B cell (primary cell): ENCODE data around the gene NYNRIN. TPM values are rescaled to one million over a fixed set of nuclear protein-coding genes. Genes with fewer than 3 reads are reported as not detected.

Experiments used
- ATAC-seq: fragments of 200-7000 bp; cut with Tn5 transposase; one replicate; pipeline ENCODE4 v1.10.0; 2021; ENCODE audit warnings: low read depth, mild to moderate bottlenecking, moderate number of reproducible peaks, moderate library complexity
- CTCF ChIA-PET: fragments of 350-600 bp; sonication (Branson Sonifier 250); formaldehyde crosslinking; loops from one replicate; lab custom pipeline; 2021; ENCODE audit warnings: antibody characterized with exemption, inconsistent platforms; lab: Charles Lee
- POLR2A ChIA-PET: fragments of 350-600 bp; sonication (Branson Sonifier 250); formaldehyde crosslinking; loops from one replicate; lab custom pipeline; 2021; ENCODE audit warnings: antibody characterized with exemption; lab: Charles Lee
- DNase-seq: peaks from one replicate; pipeline ENCODE4 v3.0.0; 2013
- H2AFZ ChIP-seq: 2 replicates; pipeline ENCODE4 v1.6.1; 2012; ENCODE audit warnings: mild to moderate bottlenecking, low read depth, low read length; ENCODE audit not compliant: insufficient read depth, poor library complexity, severe bottlenecking
- H3K27ac ChIP-seq, 2 donors: 1 replicate in 1 of 2; 2 replicates in 1 of 2; pipeline ENCODE4 v1.5.1; 2012 to 2013; ENCODE audit warnings: low read length in 2 of 2, mild to moderate bottlenecking in 2 of 2, moderate library complexity in 1 of 2
- H3K27me3 ChIP-seq, 4 experiments: fragments of 200-600 bp in 1 of 4; sonication (generic) in 1 of 4; replicated peaks in 1 of 4; 1 replicate in 2 of 4; 2 replicates in 2 of 4; pipeline versions ENCODE4 v1.6.1 to v1.7.0; 2013 to 2016; ENCODE audit warnings: low read length in 3 of 4, mild to moderate bottlenecking in 2 of 4, mixed read lengths in 1 of 4, moderate library complexity in 1 of 4; ENCODE audit not compliant: insufficient read depth in 4 of 4, control insufficient read depth in 3 of 4; ENCODE audit errors: control extremely low read depth in 1 of 4
- H3K36me3 ChIP-seq, 2 experiments: replicated peaks in 1 of 2; 1 replicate in 1 of 2; 2 replicates in 1 of 2; pipeline versions ENCODE4 v1.6.1 to v1.7.1; 2013; ENCODE audit warnings: low read length in 1 of 2; ENCODE audit not compliant: insufficient read depth in 2 of 2, control insufficient read depth in 1 of 2; ENCODE audit errors: control extremely low read depth in 1 of 2, extremely low read depth in 1 of 2
- H3K4me1 ChIP-seq, 2 donors: fragments of 200-600 bp in 1 of 2; sonication (generic) in 1 of 2; 1 replicate in 1 of 2; 2 replicates in 1 of 2; pipeline versions ENCODE4 v1.5.1 to v1.6.1; 2013 to 2017; ENCODE audit warnings: low read length in 2 of 2; ENCODE audit not compliant: control insufficient read depth in 2 of 2, insufficient read depth in 2 of 2
- H3K4me2 ChIP-seq: replicated peaks from 2 replicates; pipeline ENCODE3; 2012; ENCODE audit warnings: mild to moderate bottlenecking, low read depth, low read length; ENCODE audit not compliant: poor library complexity, severe bottlenecking
- H3K4me3 ChIP-seq, 5 experiments: fragments of 200-600 bp in 1 of 5; sonication (generic) in 1 of 5; 1 replicate in 3 of 5; 2 replicates in 2 of 5; pipeline versions ENCODE4 v1.5.1 to v1.7.0; 2011 to 2016; ENCODE audit warnings: low read length in 4 of 5, mild to moderate bottlenecking in 4 of 5, low read depth in 2 of 5, control low read depth in 1 of 5, moderate library complexity in 1 of 5; ENCODE audit not compliant: insufficient read depth in 1 of 5; ENCODE audit errors: control extremely low read depth in 1 of 5, extremely low read depth in 1 of 5
- H3K79me2 ChIP-seq: fragments of 200-600 bp; sonication (generic); one replicate; pipeline ENCODE4 v1.6.0; 2016; ENCODE audit warnings: low read length; ENCODE audit not compliant: control insufficient read depth, insufficient read depth
- H3K9ac ChIP-seq: fragments of 200-600 bp; sonication (generic); 2 replicates; pipeline ENCODE4 v1.6.1; 2017; ENCODE audit warnings: mild to moderate bottlenecking, low read length, moderate library complexity
- H3K9me3 ChIP-seq, 3 donors: one replicate each; pipeline versions ENCODE4 v1.6.1 to v1.7.1; 2013; ENCODE audit warnings: low read length in 2 of 3; ENCODE audit not compliant: control insufficient read depth in 2 of 3, insufficient read depth in 1 of 3; ENCODE audit errors: control extremely low read depth in 1 of 3
- H4K20me1 ChIP-seq: 2 replicates; pipeline ENCODE4 v1.6.0; 2012; ENCODE audit warnings: mild to moderate bottlenecking, low read length; ENCODE audit not compliant: insufficient read depth, control insufficient read depth, poor library complexity, severe bottlenecking
- H3K27ac Mint-ChIP-seq: one replicate; pipeline ENCODE4 v1.8.0; 2021; ENCODE audit warnings: mixed read lengths
- H3K27me3 Mint-ChIP-seq: one replicate; pipeline ENCODE4 v1.8.0; 2021; ENCODE audit warnings: mixed read lengths
- H3K4me1 Mint-ChIP-seq: one replicate; pipeline ENCODE4 v1.8.0; 2021; ENCODE audit warnings: mixed read lengths
- H3K4me3 Mint-ChIP-seq: one replicate; pipeline ENCODE4 v1.8.0; 2021; ENCODE audit warnings: mixed read lengths
- H3K9me3 Mint-ChIP-seq: one replicate; pipeline ENCODE4 v1.8.0; 2022; ENCODE audit warnings: mixed read lengths; ENCODE audit not compliant: insufficient read depth
- EZH2 ChIP-seq: IDR thresholded peaks from 2 replicates; pipeline ENCODE4 v1.6.1; 2012; ENCODE audit warnings: borderline replicate concordance, low read depth, mild to moderate bottlenecking, moderate library complexity, low read length; ENCODE audit not compliant: insufficient read depth, poor library complexity, severe bottlenecking
- WGBS: methylation state at CpG from one replicate; pipeline ENCODE4 v1.1.5; 2013; ENCODE audit warnings: missing lambda C conversion rate; ENCODE audit not compliant: insufficient coverage; 5-methylcytosine and 5-hydroxymethylcytosine counted together
- intact Hi-C: fragments of 100-400 bp; cut with micrococcal nuclease; formaldehyde crosslinking; loops from one replicate; pipeline ENCODE4 v1.10.0; 2022
- polyA plus RNA-seq: library from polyadenylated mRNA; depleted of rRNA; stranded (reverse); fragments of >200 nt; gene quantifications from 2 replicates; pipeline ENCODE4 v1.2.3, GENCODE V29; 2012
- small RNA-seq: library from RNA; depleted of rRNA; stranded (forward); fragments of <200 nt; gene quantifications from one replicate; pipeline ENCODE3, GENCODE V24; 2012; ENCODE audit warnings: low replicate concordance, low read depth; ENCODE audit not compliant: insufficient read length
- total RNA-seq, 2 donors: library from RNA; stranded (reverse); fragments of 120-200 nt in 1 of 2; gene quantifications; 1 replicate in 1 of 2; 2 replicates in 1 of 2; pipeline versions ENCODE4 v1.2.3 to v1.2.4, GENCODE V29; 2013 to 2022
- TF ChIP-seq, protein P1 (sequence below): fragments of 200-600 bp; IDR thresholded peaks from one replicate; pipeline ENCODE4 v1.8.0; 2022; ENCODE audit warnings: antibody characterized with exemption, mild to moderate bottlenecking

Gene NYNRIN
- total and polyA plus RNA-seq, 2 donors (not counting 1 experiment from before 2014, with no cell fraction given), result 0.04 to 0.34 TPM

DNA sequence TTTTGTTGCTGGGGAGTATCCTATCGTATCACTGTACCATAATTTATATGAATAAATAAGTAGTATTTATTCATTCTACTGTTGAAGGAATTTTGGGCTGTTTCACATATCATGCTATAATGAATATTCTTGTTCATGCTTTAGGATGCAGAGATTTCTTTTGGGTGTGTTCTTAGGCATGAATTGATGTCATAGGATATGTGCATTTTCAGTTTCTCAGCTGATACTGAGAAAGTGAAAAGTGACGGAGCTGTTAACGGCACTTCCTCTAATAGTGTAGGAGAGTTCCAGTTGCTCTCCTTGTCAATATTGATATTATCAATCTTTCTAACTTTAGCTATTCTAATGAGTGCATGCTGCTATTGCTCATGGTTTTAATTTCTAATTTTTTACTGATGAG lies 67.0 kb downstream of the NYNRIN start:
- no peaks in the 10 kb centered on the region for H3K27me3 Mint-ChIP-seq
- H3K79me2 ChIP-seq, result no peaks in the 10 kb centered on the region
- H3K4me3 Mint-ChIP-seq, result no peak overlapping the region
- no peaks in the 10 kb centered on the region for H3K27me3 ChIP-seq
- H2AFZ ChIP-seq, result no peak overlapping the region
- H3K27ac ChIP-seq, result no peak overlapping the region
- H3K4me1 Mint-ChIP-seq, result peaks cover 6% of the 10 kb centered on the region
- H3K4me3 ChIP-seq, result no peak overlapping the region
- ATAC-seq (no peak), DNase-seq (no peak)
- POLR2A ChIA-PET, result no interaction called here
- no peak overlapping the region for H3K27ac Mint-ChIP-seq
- no CpG with 5 or more reads among the region's 3 CpGs for WGBS
- TF ChIP-seq EZH2, result no peak
- TF ChIP-seq, protein P1, sequence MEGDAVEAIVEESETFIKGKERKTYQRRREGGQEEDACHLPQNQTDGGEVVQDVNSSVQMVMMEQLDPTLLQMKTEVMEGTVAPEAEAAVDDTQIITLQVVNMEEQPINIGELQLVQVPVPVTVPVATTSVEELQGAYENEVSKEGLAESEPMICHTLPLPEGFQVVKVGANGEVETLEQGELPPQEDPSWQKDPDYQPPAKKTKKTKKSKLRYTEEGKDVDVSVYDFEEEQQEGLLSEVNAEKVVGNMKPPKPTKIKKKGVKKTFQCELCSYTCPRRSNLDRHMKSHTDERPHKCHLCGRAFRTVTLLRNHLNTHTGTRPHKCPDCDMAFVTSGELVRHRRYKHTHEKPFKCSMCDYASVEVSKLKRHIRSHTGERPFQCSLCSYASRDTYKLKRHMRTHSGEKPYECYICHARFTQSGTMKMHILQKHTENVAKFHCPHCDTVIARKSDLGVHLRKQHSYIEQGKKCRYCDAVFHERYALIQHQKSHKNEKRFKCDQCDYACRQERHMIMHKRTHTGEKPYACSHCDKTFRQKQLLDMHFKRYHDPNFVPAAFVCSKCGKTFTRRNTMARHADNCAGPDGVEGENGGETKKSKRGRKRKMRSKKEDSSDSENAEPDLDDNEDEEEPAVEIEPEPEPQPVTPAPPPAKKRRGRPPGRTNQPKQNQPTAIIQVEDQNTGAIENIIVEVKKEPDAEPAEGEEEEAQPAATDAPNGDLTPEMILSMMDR, result no peak
- H3K9me3 ChIP-seq, result no peaks in the 10 kb centered on the region
- H3K36me3 ChIP-seq, result no peaks in the 10 kb centered on the region
- H3K9ac ChIP-seq, result no peak overlapping the region
- peaks cover 0 to 2% of the 10 kb centered on the region in 2 donors for H3K4me1 ChIP-seq
- H4K20me1 ChIP-seq, result no peaks in the 10 kb centered on the region
- no peak overlapping the region for H3K4me2 ChIP-seq
- intact Hi-C loops, result no loop called here
- CTCF ChIA-PET, result interaction anchor here (1.2 kb wide), 1 partner anchor 241 kb away, joined by 7 read pairs; no protein-coding TSS in a partner anchor
- peaks cover 2% of the 10 kb centered on the region for H3K9me3 Mint-ChIP-seq

Small RNAs within 50 kb of the gene (small RNA-seq; reads per million reads assigned to genes)
- not detected for gene RF00026

Other genes starting within 250 kb of the NYNRIN start
- 243 and 269 TPM in 2 replicates for gene IRF9, start 237.7 kb upstream of the NYNRIN start, total RNA-seq
- 191 and 237 TPM in 2 replicates for gene IRF9, start 237.7 kb upstream of the NYNRIN start, polyA plus RNA-seq
- 48.4 and 62.1 TPM in 2 replicates for gene REC8, start 226.9 kb upstream of the NYNRIN start, total RNA-seq
- gene REC8, start 226.9 kb upstream of the NYNRIN start, polyA plus RNA-seq, result 34.0 and 39.5 TPM in 2 replicates
- gene IPO4, start 210.2 kb upstream of the NYNRIN start, total RNA-seq, result 29.8 and 35.0 TPM in 2 replicates
- 26.7 and 28.3 TPM in 2 replicates for gene IPO4, start 210.2 kb upstream of the NYNRIN start, polyA plus RNA-seq
- gene TM9SF1, start 203.6 kb upstream of the NYNRIN start, total RNA-seq, result 24.5 and 33.9 TPM in 2 replicates
- gene TM9SF1, start 203.6 kb upstream of the NYNRIN start, polyA plus RNA-seq, result 7.6 and 10.0 TPM in 2 replicates
- gene TSSK4, start 193.3 kb upstream of the NYNRIN start, total RNA-seq, result 1.7 TPM in 2 replicates
- 0.14 and 0.45 TPM in 2 replicates for gene TSSK4, start 193.3 kb upstream of the NYNRIN start, polyA plus RNA-seq
- gene CHMP4A, start 185.5 kb upstream of the NYNRIN start, total RNA-seq, result 102 and 103 TPM in 2 replicates
- gene CHMP4A, start 185.5 kb upstream of the NYNRIN start, polyA plus RNA-seq, result 91.2 and 95.1 TPM in 2 replicates
- 11.3 and 17.0 TPM in 2 replicates for gene MDP1, start 182.9 kb upstream of the NYNRIN start, total RNA-seq
- 22.6 and 28.1 TPM in 2 replicates for gene MDP1, start 182.9 kb upstream of the NYNRIN start, polyA plus RNA-seq
- 86.6 and 98.5 TPM in 2 replicates for gene NEDD8, start 166.6 kb upstream of the NYNRIN start, total RNA-seq
- 86.7 and 104 TPM in 2 replicates for gene NEDD8, start 166.6 kb upstream of the NYNRIN start, polyA plus RNA-seq
- gene GMPR2, start 166.1 kb upstream of the NYNRIN start, total RNA-seq, result 58.7 and 64.3 TPM in 2 replicates
- gene GMPR2, start 166.1 kb upstream of the NYNRIN start, polyA plus RNA-seq, result 33.3 and 39.7 TPM in 2 replicates
- 165 and 169 TPM in 2 replicates for gene TINF2, start 156.4 kb upstream of the NYNRIN start, total RNA-seq
- gene TINF2, start 156.4 kb upstream of the NYNRIN start, polyA plus RNA-seq, result 103 and 108 TPM in 2 replicates
- 11.4 and 11.9 TPM in 2 replicates for gene TGM1, start 135.8 kb upstream of the NYNRIN start, total RNA-seq
- 2.7 and 4.9 TPM in 2 replicates for gene TGM1, start 135.8 kb upstream of the NYNRIN start, polyA plus RNA-seq
- gene RABGGTA, start 127.4 kb upstream of the NYNRIN start, total RNA-seq, result 57.9 and 70.1 TPM in 2 replicates
- gene RABGGTA, start 127.4 kb upstream of the NYNRIN start, polyA plus RNA-seq, result 134 and 159 TPM in 2 replicates
- 42.7 and 43.7 TPM in 2 replicates for gene DHRS1, start 99.2 kb upstream of the NYNRIN start, total RNA-seq
- 69.9 and 76.9 TPM in 2 replicates for gene DHRS1, start 99.2 kb upstream of the NYNRIN start, polyA plus RNA-seq
- gene NOP9, start 99.2 kb upstream of the NYNRIN start, total RNA-seq, result 22.6 and 24.5 TPM in 2 replicates
- gene NOP9, start 99.2 kb upstream of the NYNRIN start, polyA plus RNA-seq, result 9.7 and 13.7 TPM in 2 replicates
- 32.8 and 34.3 TPM in 2 replicates for gene CIDEB, start 91.0 kb upstream of the NYNRIN start, total RNA-seq
- gene CIDEB, start 91.0 kb upstream of the NYNRIN start, polyA plus RNA-seq, result 17.9 and 26.2 TPM in 2 replicates
- 10.1 and 11.7 TPM in 2 replicates for gene LTB4R2, start 88.9 kb upstream of the NYNRIN start, total RNA-seq
- gene LTB4R2, start 88.9 kb upstream of the NYNRIN start, polyA plus RNA-seq, result 9.0 and 10.7 TPM in 2 replicates
- 8.8 and 9.2 TPM in 2 replicates for gene LTB4R, start 87.5 kb upstream of the NYNRIN start, total RNA-seq
- gene LTB4R, start 87.5 kb upstream of the NYNRIN start, polyA plus RNA-seq, result 15.7 and 19.1 TPM in 2 replicates
- 5.8 and 7.8 TPM in 2 replicates for gene ADCY4, start 63.9 kb upstream of the NYNRIN start, total RNA-seq
- gene ADCY4, start 63.9 kb upstream of the NYNRIN start, polyA plus RNA-seq, result 2.3 and 3.4 TPM in 2 replicates
- 76.6 and 77.6 TPM in 2 replicates for gene RIPK3, start 59.0 kb upstream of the NYNRIN start, total RNA-seq
- gene RIPK3, start 59.0 kb upstream of the NYNRIN start, polyA plus RNA-seq, result 58.5 and 65.5 TPM in 2 replicates
- gene NFATC4, start 30.8 kb upstream of the NYNRIN start, total RNA-seq, result 7.6 and 7.9 TPM in 2 replicates
- 3.1 and 3.7 TPM in 2 replicates for gene NFATC4, start 30.8 kb upstream of the NYNRIN start, polyA plus RNA-seq
- gene CBLN3, start 30.7 kb downstream of the NYNRIN start, total RNA-seq, result 128 and 134 TPM in 2 replicates
- 29.1 and 35.0 TPM in 2 replicates for gene CBLN3, start 30.7 kb downstream of the NYNRIN start, polyA plus RNA-seq
- 182 and 184 TPM in 2 replicates for gene KHNYN, start 31.0 kb downstream of the NYNRIN start, total RNA-seq
- gene KHNYN, start 31.0 kb downstream of the NYNRIN start, polyA plus RNA-seq, result 74.4 and 111 TPM in 2 replicates
- 107 and 126 TPM in 2 replicates for gene SDR39U1, start 43.8 kb downstream of the NYNRIN start, total RNA-seq
- 247 and 248 TPM in 2 replicates for gene SDR39U1, start 43.8 kb downstream of the NYNRIN start, polyA plus RNA-seq
- not detected in 2 replicates for gene CMA1, start 109.3 kb downstream of the NYNRIN start, total RNA-seq
- not detected in 2 replicates for gene CMA1, start 109.3 kb downstream of the NYNRIN start, polyA plus RNA-seq
- gene CTSG, start 177.2 kb downstream of the NYNRIN start, total RNA-seq, result not detected in 2 replicates
- gene CTSG, start 177.2 kb downstream of the NYNRIN start, polyA plus RNA-seq, result not detected in 2 replicates
- gene GZMH, start 210.7 kb downstream of the NYNRIN start, total RNA-seq, result 0.80 TPM in 1 of 2 replicates, not detected in the other
- 0.75 and 2.0 TPM in 2 replicates for gene GZMH, start 210.7 kb downstream of the NYNRIN start, polyA plus RNA-seq
- 1.1 and 1.5 TPM in 2 replicates for gene GZMB, start 235.2 kb downstream of the NYNRIN start, total RNA-seq
- 0.88 and 1.3 TPM in 2 replicates for gene GZMB, start 235.2 kb downstream of the NYNRIN start, polyA plus RNA-seq